GM23248 (cell line): Measurements from ENCODE around the gene SMARCA4. TPM values are rescaled to one million over a fixed set of nuclear protein-coding genes. Genes with fewer than 3 reads are reported as not detected.

Experiments used
- DNase-seq: peaks from one replicate; pipeline ENCODE4 v3.0.0-alpha.2; 2015
- H2AFZ ChIP-seq: fragments of 200-600 bp; sonication (generic); 2 replicates; pipeline ENCODE4 v1.6.1; 2016; ENCODE audit warnings: antibody characterized with exemption
- H3F3A ChIP-seq: fragments of 200-600 bp; sonication (generic); 2 replicates; pipeline ENCODE4 v1.6.1; 2016; ENCODE audit warnings: mild to moderate bottlenecking, antibody characterized with exemption, mixed run types; ENCODE audit not compliant: insufficient read depth
- H3K27ac ChIP-seq: fragments of 200-600 bp; sonication (generic); 2 replicates; pipeline ENCODE4 v1.5.1; 2016; ENCODE audit warnings: mild to moderate bottlenecking
- H3K27me3 ChIP-seq: fragments of 200-600 bp; sonication (generic); replicated peaks from 2 replicates; pipeline ENCODE4 v1.6.1; 2016; ENCODE audit warnings: mild to moderate bottlenecking; ENCODE audit not compliant: insufficient read depth
- H3K36me3 ChIP-seq: fragments of 200-600 bp; sonication (generic); 2 replicates; pipeline ENCODE4 v1.6.1; 2016; ENCODE audit warnings: low read depth, mild to moderate bottlenecking
- H3K4me1 ChIP-seq: fragments of 200-600 bp; sonication (generic); 2 replicates; pipeline ENCODE4 v1.6.1; 2016; ENCODE audit warnings: mild to moderate bottlenecking; ENCODE audit not compliant: insufficient read depth
- H3K4me2 ChIP-seq: fragments of 200-600 bp; sonication (generic); one replicate; pipeline ENCODE4 v1.6.1; 2016; ENCODE audit warnings: mild to moderate bottlenecking; ENCODE audit not compliant: unreplicated experiment
- H3K4me3 ChIP-seq: fragments of 200-600 bp; sonication (generic); 2 replicates; pipeline ENCODE4 v1.5.1; 2016; ENCODE audit warnings: mild to moderate bottlenecking
- H3K79me2 ChIP-seq: fragments of 200-600 bp; sonication (generic); 2 replicates; pipeline ENCODE4 v1.6.1; 2016; ENCODE audit warnings: mild to moderate bottlenecking; ENCODE audit not compliant: insufficient read depth
- H3K9ac ChIP-seq: fragments of 200-600 bp; sonication (generic); 2 replicates; pipeline ENCODE4 v1.6.1; 2016; ENCODE audit warnings: mild to moderate bottlenecking
- H3K9me2 ChIP-seq: fragments of 200-600 bp; sonication (generic); 2 replicates; pipeline ENCODE4 v1.6.1; 2016; ENCODE audit warnings: mixed run types, mild to moderate bottlenecking, moderate library complexity; ENCODE audit not compliant: insufficient read depth
- H3K9me3 ChIP-seq: fragments of 200-600 bp; sonication (generic); one replicate; pipeline ENCODE4 v1.6.1; 2017; ENCODE audit warnings: low read depth
- H4K20me1 ChIP-seq: fragments of 200-600 bp; sonication (generic); 2 replicates; pipeline ENCODE4 v1.6.0; 2016; ENCODE audit not compliant: insufficient read depth
- EZH2 ChIP-seq: fragments of 200-600 bp; sonication (generic); IDR thresholded peaks from 2 replicates; pipeline ENCODE4 v1.6.1; 2018; ENCODE audit warnings: antibody characterized with exemption, mild to moderate bottlenecking; ENCODE audit not compliant: insufficient read depth, poor library complexity, severe bottlenecking
- EZH2phosphoT487 ChIP-seq: fragments of 200-600 bp; sonication (generic); IDR thresholded peaks from 2 replicates; pipeline ENCODE4 v1.6.1; 2018; ENCODE audit warnings: antibody characterized with exemption, moderate library complexity, mild to moderate bottlenecking, low read depth; ENCODE audit not compliant: insufficient read depth
- WGBS, 2 experiments: methylation state at CpG; one replicate each; pipeline ENCODE4 v1.1.6; 2015 to 2017; ENCODE audit warnings: low lambda C conversion rate in 2 of 2, low coverage in 1 of 2; ENCODE audit errors: missing lambda C conversion rate in 2 of 2; 5-methylcytosine and 5-hydroxymethylcytosine counted together
- in situ Hi-C: fragments of 300-500 bp; cut with MboI; formaldehyde crosslinking; loops from 2 replicates; pipeline ENCODE4 v1.15.0; 2020
- polyA plus RNA-seq: library from polyadenylated mRNA; unstranded; fragments of >200 nt; fragmentation: Nextera tagmentation; extraction: Ambion mirVana; gene quantifications from 2 replicates; pipeline ENCODE4 v1.2.1, GENCODE V29; 2016
- total RNA-seq: library from RNA; depleted of rRNA; stranded (reverse); fragments of >200 nt; shearing (Covaris generic); gene quantifications from 2 replicates; pipeline ENCODE4 v1.2.3, GENCODE V29; 2014

Gene SMARCA4
- total and polyA plus RNA-seq, 2 experiments from 2014 or later: 37.1 to 44.0 TPM

DNA sequence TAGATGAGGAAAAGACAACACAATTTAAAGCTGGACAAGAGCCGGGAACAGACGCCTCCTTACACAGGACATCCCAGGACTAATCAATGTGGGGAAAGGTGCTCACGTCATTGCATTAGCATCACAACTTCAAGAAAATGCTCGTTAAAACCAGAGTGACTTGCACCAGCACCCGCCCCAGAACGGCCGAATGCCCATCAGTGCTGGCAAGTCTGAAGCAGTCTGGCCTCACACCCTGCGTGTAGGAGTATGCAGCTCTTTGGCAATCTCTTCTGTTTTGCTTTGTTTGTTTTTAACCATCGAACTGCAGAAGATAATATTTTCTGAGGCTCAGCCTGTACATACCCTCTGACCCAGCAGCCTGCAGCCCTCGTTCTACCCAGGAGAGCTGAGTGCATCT lies 83.6 kb downstream of the SMARCA4 start:
- in situ Hi-C loops: no loop called here
- no peaks in the 10 kb centered on the region for H3F3A ChIP-seq
- 69 to 74% methylated on average over 10 of the region's 10 CpGs for WGBS, 2 experiments
- H3K4me1 ChIP-seq: no peaks in the 10 kb centered on the region
- no peak for DNase-seq
- H3K4me2 ChIP-seq: no peak overlapping the region
- H4K20me1 ChIP-seq: no peaks in the 10 kb centered on the region
- H3K27ac ChIP-seq: no peak overlapping the region
- no peaks in the 10 kb centered on the region for H3K27me3 ChIP-seq
- peaks cover 17% of the 10 kb centered on the region for H3K79me2 ChIP-seq
- no peaks in the 10 kb centered on the region for H3K9me2 ChIP-seq
- no peak overlapping the region for H3K9ac ChIP-seq
- H2AFZ ChIP-seq: no peak overlapping the region
- H3K9me3 ChIP-seq: no peaks in the 10 kb centered on the region
- H3K4me3 ChIP-seq: no peak overlapping the region
- peaks cover 10% of the 10 kb centered on the region; the same call in 1 of the 2 replicates for H3K36me3 ChIP-seq
- TF ChIP-seq EZH2: no peak

DNA sequence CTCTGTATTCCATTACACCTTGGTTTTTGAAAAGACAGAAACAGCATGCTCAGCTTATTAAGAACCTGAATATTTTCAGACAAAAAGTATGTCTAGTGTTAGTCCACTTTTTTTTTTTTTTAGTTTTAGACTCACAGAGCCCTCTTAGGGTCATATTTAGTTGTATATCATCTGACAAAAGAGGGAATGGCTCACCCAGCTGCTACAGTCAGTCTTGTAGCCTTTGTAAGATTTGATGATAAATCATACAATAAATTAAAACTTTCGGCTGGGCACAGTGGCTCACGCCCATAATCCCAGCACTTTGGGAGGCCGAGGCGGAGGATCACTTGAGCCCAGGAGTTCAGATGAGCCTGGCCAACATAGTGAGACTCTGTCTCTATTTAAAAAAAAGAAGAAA lies 84.7 kb downstream of the SMARCA4 start:
- WGBS, 2 experiments: 96 to 98% methylated on average over 4 of the region's 4 CpGs
- Histone ChIP-seq H3K4me3 (no peak overlapping the region), H3F3A (no peaks in the 10 kb centered on the region), H3K9ac (no peak overlapping the region), H3K79me2 (peaks cover 10% of the 10 kb centered on the region), H3K9me3 (no peaks in the 10 kb centered on the region), H2AFZ (no peak overlapping the region), H3K4me1 (no peaks in the 10 kb centered on the region), H3K36me3 (peaks cover 4% of the 10 kb centered on the region; the same call in 1 of the 2 replicates), H3K4me2 (no peak overlapping the region), H4K20me1 (no peaks in the 10 kb centered on the region), H3K27ac (no peak overlapping the region), H3K9me2 (no peaks in the 10 kb centered on the region), H3K27me3 (no peaks in the 10 kb centered on the region)
- no peak for DNase-seq
- no peak for TF ChIP-seq EZH2
- TF ChIP-seq EZH2phosphoT487: no peak
- in situ Hi-C loops: no loop called here

DNA sequence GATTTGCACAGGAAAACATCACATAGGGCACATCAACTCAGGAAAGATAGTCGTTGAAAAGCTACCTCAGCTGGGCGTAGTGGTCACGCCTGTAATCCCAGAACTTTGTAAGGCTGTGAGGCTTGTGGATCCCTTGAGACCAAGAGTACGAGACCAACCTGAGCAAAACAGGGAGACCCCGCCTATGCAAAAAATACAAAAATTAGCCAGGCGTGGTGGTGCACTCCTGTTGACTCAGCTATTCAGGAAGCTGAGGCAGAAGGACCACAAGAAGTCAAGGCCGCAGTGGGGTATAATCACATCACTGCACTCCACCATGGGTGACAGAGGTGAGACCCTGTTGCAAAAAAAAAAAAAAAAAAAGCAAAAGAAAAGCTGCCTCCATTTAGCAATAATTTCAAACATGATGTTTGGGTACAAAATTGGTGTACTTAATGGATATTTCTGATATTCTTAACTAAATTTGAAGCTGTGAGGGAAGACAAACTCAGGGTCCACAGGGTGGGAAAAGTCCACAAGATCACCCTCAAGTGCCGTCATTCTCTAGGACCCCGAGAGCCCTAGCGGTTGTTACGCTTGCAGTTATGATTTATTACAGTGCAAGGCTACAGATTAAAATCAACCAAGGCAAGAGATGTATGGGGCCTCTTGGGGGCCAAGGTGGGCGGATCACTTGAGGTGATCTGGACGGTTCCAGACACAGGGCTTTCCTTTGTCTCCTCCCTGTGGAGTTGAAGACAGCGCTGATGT lies 86.0 kb downstream of the SMARCA4 start:
- Histone ChIP-seq H3K4me2 (no peak overlapping the region), H3K4me3 (no peak overlapping the region), H3K9ac (no peak overlapping the region), H3K9me2 (no peaks in the 10 kb centered on the region), H3K79me2 (peaks cover 9% of the 10 kb centered on the region; the same call in 1 of the 2 replicates), H3K4me1 (no peaks in the 10 kb centered on the region), H3K27me3 (no peaks in the 10 kb centered on the region), H3F3A (no peaks in the 10 kb centered on the region), H3K9me3 (no peaks in the 10 kb centered on the region), H4K20me1 (no peaks in the 10 kb centered on the region), H2AFZ (no peak overlapping the region), H3K36me3 (peaks cover 4% of the 10 kb centered on the region; the same call in 1 of the 2 replicates), H3K27ac (no peak overlapping the region)
- TF ChIP-seq EZH2: no peak
- TF ChIP-seq EZH2phosphoT487: no peak
- 93 to 94% methylated on average over 14 of the region's 14 CpGs for WGBS, 2 experiments
- in situ Hi-C loops: no loop called here
- no peak for DNase-seq

DNA sequence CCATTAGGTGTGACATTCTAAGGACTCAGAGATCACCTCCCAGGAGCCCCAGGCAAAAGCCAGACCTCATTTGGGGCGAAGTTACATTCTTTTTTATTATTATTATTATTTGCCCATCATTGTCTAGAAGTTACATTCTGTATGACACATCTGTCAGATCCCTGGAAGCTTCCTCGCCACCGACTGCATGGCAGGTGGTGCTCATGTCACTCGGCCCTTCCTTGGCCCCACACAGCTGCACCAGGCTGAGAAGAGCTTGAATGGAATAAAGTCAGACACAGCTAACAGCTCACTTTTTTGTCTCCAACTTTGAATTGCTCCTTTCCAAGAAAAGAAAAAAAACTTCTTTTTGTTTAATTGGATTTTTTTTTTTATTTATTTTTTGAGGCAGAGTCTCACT lies 87.0 kb downstream of the SMARCA4 start:
- WGBS, 2 experiments: 84 to 92% methylated on average over 4 of the region's 4 CpGs
- H3K36me3 ChIP-seq: peaks cover 4% of the 10 kb centered on the region; the same call in 1 of the 2 replicates
- TF ChIP-seq EZH2 (no peak), EZH2phosphoT487 (no peak)
- no peaks in the 10 kb centered on the region for H3F3A ChIP-seq
- no peak overlapping the region for H3K4me2 ChIP-seq
- H3K27me3 ChIP-seq: no peaks in the 10 kb centered on the region
- DNase-seq: no peak
- 0 out of 2 replicates have a peak, but pooled peaks cover under 1% of the 10 kb centered on the region for H3K79me2 ChIP-seq
- no peaks in the 10 kb centered on the region for H3K9me2 ChIP-seq
- no peaks in the 10 kb centered on the region for H4K20me1 ChIP-seq
- no peak overlapping the region for H3K9ac ChIP-seq
- H3K4me3 ChIP-seq: no peak overlapping the region
- H3K9me3 ChIP-seq: no peaks in the 10 kb centered on the region
- in situ Hi-C loops: no loop called here
- no peaks in the 10 kb centered on the region for H3K4me1 ChIP-seq
- no peak overlapping the region for H3K27ac ChIP-seq
- no peak overlapping the region for H2AFZ ChIP-seq
